Activated T-helper 1 cell treated with anti-CD3 and anti-CD28 coated beads, Interleukin-12 subunit alpha, Interleukin-12 subunit beta, Interleukin-2, Interleukin-4 antibody, amounts not matched to agents 30 ng/mL and 10 ng/mL and 1 ng/mL, durations not matched to agents 14 hours and 24 hours and 36 hours (primary cell): Measurements from ENCODE around the gene ZFP36L2. TPM values are rescaled to one million over a fixed set of nuclear protein-coding genes. Genes with fewer than 3 reads are reported as not detected.

Experiments used
- DNase-seq: peaks from one replicate; pipeline ENCODE4 v3.0.0; 2021; ENCODE audit warnings: low spot score
- H3K27ac Mint-ChIP-seq: one replicate; pipeline ENCODE4 v1.8.0; 2021; ENCODE audit warnings: mild to moderate bottlenecking, mixed read lengths
- H3K27me3 Mint-ChIP-seq: one replicate; pipeline ENCODE4 v1.8.0; 2022; ENCODE audit warnings: mild to moderate bottlenecking, moderate library complexity, mixed read lengths; ENCODE audit not compliant: insufficient read depth
- H3K36me3 Mint-ChIP-seq: one replicate; pipeline ENCODE4 v1.8.0; 2021; ENCODE audit warnings: low read depth, mixed read lengths
- H3K4me1 Mint-ChIP-seq: one replicate; pipeline ENCODE4 v1.8.0; 2021; ENCODE audit warnings: low read depth, mixed read lengths
- H3K4me3 Mint-ChIP-seq: one replicate; pipeline ENCODE4 v1.8.0; 2021; ENCODE audit warnings: mild to moderate bottlenecking, moderate library complexity, mixed read lengths
- H3K9me3 Mint-ChIP-seq: one replicate; pipeline ENCODE4 v1.8.0; 2021; ENCODE audit warnings: mixed read lengths
- intact Hi-C: fragments of 100-400 bp; cut with micrococcal nuclease; formaldehyde crosslinking; loops from one replicate; pipeline ENCODE4 v1.15.1; 2024
- total RNA-seq: library from RNA; stranded (reverse); gene quantifications from 2 replicates; pipeline ENCODE4 v1.2.3, GENCODE V29; 2022

The ZFP36L2 gene
- 92.3 TPM in 2 replicates for total RNA-seq

GRCh38 chr2:43226558-43226954 lies at the start of gene ZFP36L2:
Gene ZFP36L2, minus strand, starts transcription at chr2:43226606. Its CDS starts 291 bp downstream, at chr2:43226315.
- H3K36me3 Mint-ChIP-seq, result peaks cover 38% of the 10 kb centered on the region
- peaks cover 38% of the 10 kb centered on the region for H3K4me1 Mint-ChIP-seq
- peak within 1 kb of the TSS; percentile 97 for H3K27ac Mint-ChIP-seq
- no peaks in the 10 kb centered on the region for H3K27me3 Mint-ChIP-seq
- intact Hi-C loops, result loop anchor here (1.0 to 5.0 kb wide), 8 partner anchors 52 to 942 kb away; partner anchors contain the start of genes PPM1B and THADA
- peak; percentile 95 for DNase-seq
- peak within 1 kb of the TSS; percentile 92 for H3K4me3 Mint-ChIP-seq
- no peaks in the 10 kb centered on the region for H3K9me3 Mint-ChIP-seq

GRCh38 chr2:43274721-43275120 lies 48.3 kb upstream of the ZFP36L2 start:
- H3K27ac Mint-ChIP-seq, result no peak overlapping the region
- no peaks in the 10 kb centered on the region for H3K9me3 Mint-ChIP-seq
- H3K36me3 Mint-ChIP-seq, result peaks cover 14% of the 10 kb centered on the region
- intact Hi-C loops, result no loop called here
- no peak for DNase-seq
- no peaks in the 10 kb centered on the region for H3K27me3 Mint-ChIP-seq
- H3K4me1 Mint-ChIP-seq, result peaks cover 21% of the 10 kb centered on the region
- no peak overlapping the region for H3K4me3 Mint-ChIP-seq

GRCh38 chr2:43274055-43274454 lies 47.6 kb upstream of the ZFP36L2 start:
- Mint-ChIP-seq H3K27ac (no peak overlapping the region), H3K4me1 (peaks cover 23% of the 10 kb centered on the region), H3K9me3 (no peaks in the 10 kb centered on the region), H3K27me3 (no peaks in the 10 kb centered on the region), H3K36me3 (peaks cover 15% of the 10 kb centered on the region), H3K4me3 (no peak overlapping the region)
- no peak for DNase-seq
- intact Hi-C loops, result no loop called here

- no peak for DNase-seq
- intact Hi-C loops, result no loop called here
- no peaks in the 10 kb centered on the region for H3K27me3 Mint-ChIP-seq
- H3K27ac Mint-ChIP-seq, result peak overlapping the region; percentile 29
- peaks cover 23% of the 10 kb centered on the region for H3K4me1 Mint-ChIP-seq
- H3K9me3 Mint-ChIP-seq, result no peaks in the 10 kb centered on the region
- no peak overlapping the region for H3K4me3 Mint-ChIP-seq
- peaks cover 16% of the 10 kb centered on the region for H3K36me3 Mint-ChIP-seq
Observed at GRCh38 chr2:43273529-43273928, 47.1 kb upstream of the ZFP36L2 start.

- Mint-ChIP-seq H3K36me3 (peaks cover 10% of the 10 kb centered on the region), H3K9me3 (no peaks in the 10 kb centered on the region), H3K27ac (no peak overlapping the region), H3K27me3 (no peaks in the 10 kb centered on the region), H3K4me3 (no peak overlapping the region), H3K4me1 (peaks cover 23% of the 10 kb centered on the region)
- no peak for DNase-seq
- intact Hi-C loops, result no loop called here
Observed at GRCh38 chr2:43270930-43271615, 44.7 kb upstream of the ZFP36L2 start.

- H3K9me3 Mint-ChIP-seq, result no peaks in the 10 kb centered on the region
- peaks cover 23% of the 10 kb centered on the region for H3K4me1 Mint-ChIP-seq
- intact Hi-C loops, result no loop called here
- no peak overlapping the region for H3K4me3 Mint-ChIP-seq
- no peak overlapping the region for H3K27ac Mint-ChIP-seq
- no peak for DNase-seq
- no peaks in the 10 kb centered on the region for H3K27me3 Mint-ChIP-seq
- H3K36me3 Mint-ChIP-seq, result peaks cover 9% of the 10 kb centered on the region
Observed at GRCh38 chr2:43270461-43270860, 44.1 kb upstream of the ZFP36L2 start.

GRCh38 chr2:43269706-43270105 lies 43.3 kb upstream of the ZFP36L2 start:
- Mint-ChIP-seq H3K4me3 (no peak overlapping the region), H3K27me3 (no peaks in the 10 kb centered on the region), H3K9me3 (no peaks in the 10 kb centered on the region), H3K36me3 (peaks cover 9% of the 10 kb centered on the region), H3K4me1 (peaks cover 23% of the 10 kb centered on the region), H3K27ac (peak overlapping the region; percentile 16)
- intact Hi-C loops, result no loop called here
- no peak for DNase-seq

GRCh38 chr2:43269074-43269572 lies 42.7 kb upstream of the ZFP36L2 start:
- no peak for DNase-seq
- peaks cover 13% of the 10 kb centered on the region for H3K36me3 Mint-ChIP-seq
- H3K9me3 Mint-ChIP-seq, result no peaks in the 10 kb centered on the region
- no peak overlapping the region for H3K4me3 Mint-ChIP-seq
- intact Hi-C loops, result no loop called here
- peaks cover 21% of the 10 kb centered on the region for H3K4me1 Mint-ChIP-seq
- H3K27me3 Mint-ChIP-seq, result no peaks in the 10 kb centered on the region
- no peak overlapping the region for H3K27ac Mint-ChIP-seq

- Mint-ChIP-seq H3K9me3 (no peaks in the 10 kb centered on the region), H3K4me1 (peaks cover 13% of the 10 kb centered on the region), H3K36me3 (peaks cover 17% of the 10 kb centered on the region), H3K27ac (no peak overlapping the region), H3K27me3 (no peaks in the 10 kb centered on the region), H3K4me3 (no peak overlapping the region)
- no peak for DNase-seq
- intact Hi-C loops, result no loop called here
Observed at GRCh38 chr2:43268066-43268953, 41.9 kb upstream of the ZFP36L2 start.

- Mint-ChIP-seq H3K27me3 (no peaks in the 10 kb centered on the region), H3K4me3 (no peak overlapping the region), H3K27ac (no peak overlapping the region), H3K36me3 (peaks cover 20% of the 10 kb centered on the region), H3K4me1 (peaks cover 11% of the 10 kb centered on the region), H3K9me3 (no peaks in the 10 kb centered on the region)
- intact Hi-C loops, result no loop called here
- no peak for DNase-seq
Observed at GRCh38 chr2:43267381-43267780, 41.0 kb upstream of the ZFP36L2 start.

GRCh38 chr2:43266711-43267111 lies 40.3 kb upstream of the ZFP36L2 start:
- Mint-ChIP-seq H3K27ac (no peak overlapping the region), H3K36me3 (peaks cover 15% of the 10 kb centered on the region), H3K9me3 (no peaks in the 10 kb centered on the region), H3K27me3 (no peaks in the 10 kb centered on the region), H3K4me1 (peaks cover 11% of the 10 kb centered on the region), H3K4me3 (no peak overlapping the region)
- no peak for DNase-seq
- intact Hi-C loops, result no loop called here

- no peak overlapping the region for H3K4me3 Mint-ChIP-seq
Observed at GRCh38 chr2:43265421-43265820, 39.0 kb upstream of the ZFP36L2 start.

GRCh38 chr2:43265001-43265400 lies 38.6 kb upstream of the ZFP36L2 start:
- peaks cover 5% of the 10 kb centered on the region for H3K4me1 Mint-ChIP-seq
- no peak for DNase-seq
- no peak overlapping the region for H3K4me3 Mint-ChIP-seq
- no peak overlapping the region for H3K27ac Mint-ChIP-seq
- intact Hi-C loops, result no loop called here
- H3K36me3 Mint-ChIP-seq, result peaks cover 15% of the 10 kb centered on the region
- H3K9me3 Mint-ChIP-seq, result no peaks in the 10 kb centered on the region
- no peaks in the 10 kb centered on the region for H3K27me3 Mint-ChIP-seq

More at GRCh38 chr2:43265421-43265820, 39.0 kb upstream of the ZFP36L2 start:
- no peaks in the 10 kb centered on the region for H3K9me3 Mint-ChIP-seq
- peaks cover 10% of the 10 kb centered on the region for H3K4me1 Mint-ChIP-seq
- H3K27ac Mint-ChIP-seq, result no peak overlapping the region
- intact Hi-C loops, result no loop called here
- H3K36me3 Mint-ChIP-seq, result peaks cover 15% of the 10 kb centered on the region
- no peak for DNase-seq
- H3K27me3 Mint-ChIP-seq, result no peaks in the 10 kb centered on the region
